ENCODE data around the gene AGXT. TPM values are rescaled to one million over a fixed set of nuclear protein-coding genes. Genes with fewer than 3 reads are reported as not detected.

The AGXT gene
- total RNA-seq, 1 experiment from 2014 or later = 0.34 TPM

DNA sequence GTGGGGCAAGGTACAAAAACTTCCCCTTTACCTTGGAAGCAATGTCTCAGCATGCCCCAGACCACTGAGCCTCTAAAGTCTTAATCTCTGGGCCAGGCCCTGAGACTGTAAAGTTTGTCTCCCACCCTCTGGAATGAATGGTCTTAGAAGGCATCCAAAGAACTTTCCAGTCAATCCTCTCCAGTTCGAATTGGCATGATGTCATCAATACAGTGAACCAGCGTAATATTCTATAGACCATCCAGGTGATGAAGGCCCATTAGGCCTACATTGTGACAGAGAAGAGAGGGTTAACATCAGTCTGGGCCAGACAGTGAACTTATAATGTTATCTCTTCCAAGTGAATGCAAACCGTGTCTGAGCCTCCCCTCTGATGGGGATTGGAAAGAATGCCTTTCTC, 16.1 kb downstream of the AGXT start:
- ATAC-seq (no peak), DNase-seq (ENCODE audit: low read depth, low spot score) (no peak)
- H3K27ac ChIP-seq (ENCODE audit: low read depth, low read length) = no peak overlapping the region
- H3K9ac ChIP-seq (ENCODE audit: low read length) = no peak overlapping the region
- no peaks in the 10 kb centered on the region for H4K20me1 ChIP-seq (ENCODE audit: insufficient read depth)
- H3K27me3 ChIP-seq (ENCODE audit: insufficient read depth, low read length) = no peaks in the 10 kb centered on the region
- no peak overlapping the region for H3K4me2 ChIP-seq (ENCODE audit: low read length)
- peaks cover 0 to 7% of the 10 kb centered on the region in 2 experiments; a peak in 1 of 4 replicates for H3K4me1 ChIP-seq (ENCODE audit: control insufficient read depth in 1 of 2, insufficient read depth in 2 of 2, low read length in 2 of 2)
- no peaks in the 10 kb centered on the region for H3K79me2 ChIP-seq (ENCODE audit: insufficient read depth, low read length)
- no peak overlapping the region for H2AFZ ChIP-seq (ENCODE audit: low read depth, low read length, poor library complexity, severe bottlenecking)
- no peaks in the 10 kb centered on the region for H3K9me2 ChIP-seq (ENCODE audit: insufficient read depth)
- ChIA-PET RAD21 (ENCODE audit: low non-redundant PET in 1 of 2, low total read pairs in 2 of 2, uncharacterized antibody in 2 of 2, unreplicated experiment in 2 of 2) (no interaction called here), POLR2A (no interaction called here), CTCF (no interaction called here)
- no TSS peak for BruUV-seq (replicated peaks)
- TF ChIP-seq EZH2phosphoT487 (IDR thresholded peaks at IDR 0.05; ENCODE audit: borderline replicate concordance) = no peak
- no peak for TF ChIP-seq EGR1 (IDR thresholded peaks at IDR 0.05; ENCODE audit: low read depth)
- TF ChIP-seq EZH2 (IDR thresholded peaks at IDR 0.05) = no peak
- TF ChIP-seq TCF7L2 (IDR thresholded peaks at IDR 0.05; ENCODE audit: borderline replicate concordance, extremely low read depth, insufficient read depth, insufficient read length) = no peak
- TF ChIP-seq YY1 (IDR thresholded peaks at IDR 0.05; ENCODE audit: extremely low read depth, insufficient replicate concordance, low read depth, low read length) = no peak
- TF ChIP-seq, protein P1, sequence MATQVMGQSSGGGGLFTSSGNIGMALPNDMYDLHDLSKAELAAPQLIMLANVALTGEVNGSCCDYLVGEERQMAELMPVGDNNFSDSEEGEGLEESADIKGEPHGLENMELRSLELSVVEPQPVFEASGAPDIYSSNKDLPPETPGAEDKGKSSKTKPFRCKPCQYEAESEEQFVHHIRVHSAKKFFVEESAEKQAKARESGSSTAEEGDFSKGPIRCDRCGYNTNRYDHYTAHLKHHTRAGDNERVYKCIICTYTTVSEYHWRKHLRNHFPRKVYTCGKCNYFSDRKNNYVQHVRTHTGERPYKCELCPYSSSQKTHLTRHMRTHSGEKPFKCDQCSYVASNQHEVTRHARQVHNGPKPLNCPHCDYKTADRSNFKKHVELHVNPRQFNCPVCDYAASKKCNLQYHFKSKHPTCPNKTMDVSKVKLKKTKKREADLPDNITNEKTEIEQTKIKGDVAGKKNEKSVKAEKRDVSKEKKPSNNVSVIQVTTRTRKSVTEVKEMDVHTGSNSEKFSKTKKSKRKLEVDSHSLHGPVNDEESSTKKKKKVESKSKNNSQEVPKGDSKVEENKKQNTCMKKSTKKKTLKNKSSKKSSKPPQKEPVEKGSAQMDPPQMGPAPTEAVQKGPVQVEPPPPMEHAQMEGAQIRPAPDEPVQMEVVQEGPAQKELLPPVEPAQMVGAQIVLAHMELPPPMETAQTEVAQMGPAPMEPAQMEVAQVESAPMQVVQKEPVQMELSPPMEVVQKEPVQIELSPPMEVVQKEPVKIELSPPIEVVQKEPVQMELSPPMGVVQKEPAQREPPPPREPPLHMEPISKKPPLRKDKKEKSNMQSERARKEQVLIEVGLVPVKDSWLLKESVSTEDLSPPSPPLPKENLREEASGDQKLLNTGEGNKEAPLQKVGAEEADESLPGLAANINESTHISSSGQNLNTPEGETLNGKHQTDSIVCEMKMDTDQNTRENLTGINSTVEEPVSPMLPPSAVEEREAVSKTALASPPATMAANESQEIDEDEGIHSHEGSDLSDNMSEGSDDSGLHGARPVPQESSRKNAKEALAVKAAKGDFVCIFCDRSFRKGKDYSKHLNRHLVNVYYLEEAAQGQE (IDR thresholded peaks at IDR 0.05; ENCODE audit: low read depth) = no peak
- TF ChIP-seq SP1 (IDR thresholded peaks at IDR 0.05; ENCODE audit: low read depth) = no peak
- no peak for TF ChIP-seq JUND (IDR thresholded peaks at IDR 0.05)
- H3K36me3 ChIP-seq (ENCODE audit: control insufficient read depth in 1 of 2, insufficient read depth in 2 of 2, low read length in 2 of 2) = no peaks in the 10 kb centered on the region
- H3K4me3 ChIP-seq (replicated peaks in 1 of 2; ENCODE audit: low read depth in 1 of 2, low read length in 2 of 2) = no peak overlapping the region
- intact Hi-C loops (cut with micrococcal nuclease) = no loop called here
- no peaks in the 10 kb centered on the region for H3K9me3 ChIP-seq (ENCODE audit: control insufficient read depth in 1 of 2, insufficient read depth in 1 of 2, low read depth in 1 of 2, low read length in 2 of 2)
